HL-60 (cell line): ENCODE results near the gene KCNF1.

Experiments
- DNase-seq, 2 experiments: peaks; one replicate each; pipeline ENCODE4 v3.0.0-alpha.2; 2010 to 2020; ENCODE audit warnings: low read depth in 1 of 2, low spot score in 1 of 2
- H3K27ac ChIP-seq: fragments of 250-450 bp; sonication (Bioruptor Pico); replicated peaks from 2 replicates; pipeline ENCODE4 v1.5.1; 2020; ENCODE audit warnings: mild to moderate bottlenecking, moderate library complexity
- H3K27me3 ChIP-seq: fragments of 250-450 bp; sonication (Bioruptor Pico); 2 replicates; pipeline ENCODE4 v1.5.1; 2021; ENCODE audit warnings: mild to moderate bottlenecking, moderate library complexity; ENCODE audit not compliant: insufficient read depth, poor library complexity, severe bottlenecking
- H3K4me3 ChIP-seq: replicated peaks from 2 replicates; pipeline ENCODE4 v1.5.1; 2011; ENCODE audit warnings: mild to moderate bottlenecking, control low read depth, low read length; ENCODE audit not compliant: insufficient read depth
- GABPA ChIP-seq: IDR thresholded peaks from 2 replicates; pipeline ENCODE4 v1.6.1; 2012; ENCODE audit warnings: low read depth
- POLR2AphosphoS5 ChIP-seq: IDR thresholded peaks from 2 replicates; pipeline ENCODE4 v1.6.1; 2012; ENCODE audit warnings: low read depth
- SPI1 ChIP-seq: IDR thresholded peaks from 2 replicates; pipeline ENCODE4 v1.6.1; 2012; ENCODE audit warnings: low read depth, mild to moderate bottlenecking, borderline replicate concordance
- TF ChIP-seq, protein P1 (sequence below): IDR thresholded peaks from one replicate; pipeline ENCODE4 v1.5.1; 2011; ENCODE audit warnings: low read length, control low read depth, inconsistent platforms; ENCODE audit not compliant: insufficient read depth
- TF ChIP-seq, protein P2 (sequence below): IDR thresholded peaks from 2 replicates; pipeline ENCODE4 v1.6.1; 2012; ENCODE audit warnings: low read depth; ENCODE audit not compliant: insufficient replicate concordance

KCNF1 gene

DNA sequence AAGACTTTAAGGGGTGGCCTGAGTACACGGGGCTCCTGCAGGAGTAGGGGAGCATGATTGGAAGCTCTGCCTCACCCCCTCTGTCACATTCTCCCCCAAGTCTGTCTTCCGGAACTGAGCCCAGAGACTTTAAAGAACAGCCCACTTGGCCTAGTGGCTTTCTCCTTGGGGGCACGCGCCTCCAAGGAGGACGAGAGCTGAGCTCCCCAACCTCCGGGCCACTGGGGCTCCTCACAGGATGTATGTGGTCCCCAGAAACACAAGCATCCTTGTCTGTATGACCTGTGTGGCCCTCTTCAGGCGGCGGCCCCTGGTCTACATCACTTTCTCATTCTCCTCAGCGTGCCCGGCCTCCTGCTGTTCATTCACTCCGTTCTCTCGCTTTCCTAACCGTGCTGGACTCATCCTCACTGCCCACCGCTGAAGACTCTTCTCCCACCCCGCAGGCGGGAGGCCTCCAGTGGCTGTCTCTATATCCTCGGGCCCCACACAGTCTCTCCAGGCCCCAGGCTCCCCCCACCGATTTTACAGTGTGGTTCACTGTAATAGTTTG, 23.7 kb downstream of the KCNF1 start:
- no peaks in the 10 kb centered on the region for H3K27me3 ChIP-seq
- TF ChIP-seq GABPA (no peak), SPI1 (no peak), POLR2AphosphoS5 (no peak)
- TF ChIP-seq, protein P1, sequence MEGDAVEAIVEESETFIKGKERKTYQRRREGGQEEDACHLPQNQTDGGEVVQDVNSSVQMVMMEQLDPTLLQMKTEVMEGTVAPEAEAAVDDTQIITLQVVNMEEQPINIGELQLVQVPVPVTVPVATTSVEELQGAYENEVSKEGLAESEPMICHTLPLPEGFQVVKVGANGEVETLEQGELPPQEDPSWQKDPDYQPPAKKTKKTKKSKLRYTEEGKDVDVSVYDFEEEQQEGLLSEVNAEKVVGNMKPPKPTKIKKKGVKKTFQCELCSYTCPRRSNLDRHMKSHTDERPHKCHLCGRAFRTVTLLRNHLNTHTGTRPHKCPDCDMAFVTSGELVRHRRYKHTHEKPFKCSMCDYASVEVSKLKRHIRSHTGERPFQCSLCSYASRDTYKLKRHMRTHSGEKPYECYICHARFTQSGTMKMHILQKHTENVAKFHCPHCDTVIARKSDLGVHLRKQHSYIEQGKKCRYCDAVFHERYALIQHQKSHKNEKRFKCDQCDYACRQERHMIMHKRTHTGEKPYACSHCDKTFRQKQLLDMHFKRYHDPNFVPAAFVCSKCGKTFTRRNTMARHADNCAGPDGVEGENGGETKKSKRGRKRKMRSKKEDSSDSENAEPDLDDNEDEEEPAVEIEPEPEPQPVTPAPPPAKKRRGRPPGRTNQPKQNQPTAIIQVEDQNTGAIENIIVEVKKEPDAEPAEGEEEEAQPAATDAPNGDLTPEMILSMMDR: no peak
- TF ChIP-seq, protein P2, sequence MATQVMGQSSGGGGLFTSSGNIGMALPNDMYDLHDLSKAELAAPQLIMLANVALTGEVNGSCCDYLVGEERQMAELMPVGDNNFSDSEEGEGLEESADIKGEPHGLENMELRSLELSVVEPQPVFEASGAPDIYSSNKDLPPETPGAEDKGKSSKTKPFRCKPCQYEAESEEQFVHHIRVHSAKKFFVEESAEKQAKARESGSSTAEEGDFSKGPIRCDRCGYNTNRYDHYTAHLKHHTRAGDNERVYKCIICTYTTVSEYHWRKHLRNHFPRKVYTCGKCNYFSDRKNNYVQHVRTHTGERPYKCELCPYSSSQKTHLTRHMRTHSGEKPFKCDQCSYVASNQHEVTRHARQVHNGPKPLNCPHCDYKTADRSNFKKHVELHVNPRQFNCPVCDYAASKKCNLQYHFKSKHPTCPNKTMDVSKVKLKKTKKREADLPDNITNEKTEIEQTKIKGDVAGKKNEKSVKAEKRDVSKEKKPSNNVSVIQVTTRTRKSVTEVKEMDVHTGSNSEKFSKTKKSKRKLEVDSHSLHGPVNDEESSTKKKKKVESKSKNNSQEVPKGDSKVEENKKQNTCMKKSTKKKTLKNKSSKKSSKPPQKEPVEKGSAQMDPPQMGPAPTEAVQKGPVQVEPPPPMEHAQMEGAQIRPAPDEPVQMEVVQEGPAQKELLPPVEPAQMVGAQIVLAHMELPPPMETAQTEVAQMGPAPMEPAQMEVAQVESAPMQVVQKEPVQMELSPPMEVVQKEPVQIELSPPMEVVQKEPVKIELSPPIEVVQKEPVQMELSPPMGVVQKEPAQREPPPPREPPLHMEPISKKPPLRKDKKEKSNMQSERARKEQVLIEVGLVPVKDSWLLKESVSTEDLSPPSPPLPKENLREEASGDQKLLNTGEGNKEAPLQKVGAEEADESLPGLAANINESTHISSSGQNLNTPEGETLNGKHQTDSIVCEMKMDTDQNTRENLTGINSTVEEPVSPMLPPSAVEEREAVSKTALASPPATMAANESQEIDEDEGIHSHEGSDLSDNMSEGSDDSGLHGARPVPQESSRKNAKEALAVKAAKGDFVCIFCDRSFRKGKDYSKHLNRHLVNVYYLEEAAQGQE: no peak
- no peak overlapping the region for H3K4me3 ChIP-seq
- DNase-seq: no peak
- H3K27ac ChIP-seq: no peak overlapping the region

GRCh38 chr2:10935953-10936942, 24.5 kb downstream of the KCNF1 start:
- Histone ChIP-seq H3K4me3 (no peak overlapping the region), H3K27me3 (no peaks in the 10 kb centered on the region), H3K27ac (no peak overlapping the region)
- DNase-seq: no peak
- TF ChIP-seq, protein P2: no peak
- TF ChIP-seq POLR2AphosphoS5 (no peak), SPI1 (no peak), GABPA (no peak)
- TF ChIP-seq, protein P1: no peak

DNA sequence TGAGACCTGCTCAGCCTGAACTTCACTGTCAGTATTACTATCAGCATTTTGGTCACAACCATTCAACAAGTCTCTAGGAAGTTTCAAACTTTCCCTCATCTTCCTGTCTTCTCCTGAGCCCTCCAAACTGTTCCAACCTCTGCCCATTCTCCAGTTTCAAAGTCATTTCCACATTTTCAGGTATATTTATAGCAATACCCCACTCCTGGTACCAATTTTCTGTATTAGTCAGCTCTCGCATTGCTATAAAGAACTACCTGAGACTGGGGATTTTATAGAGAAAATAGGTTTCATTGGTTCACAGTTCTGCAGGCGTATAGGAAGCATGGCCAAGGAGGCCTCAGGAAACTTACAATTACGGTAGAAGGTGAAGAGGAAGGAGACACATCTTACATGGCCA, 27.3 kb downstream of the KCNF1 start:
- no peak for DNase-seq
- no peak for TF ChIP-seq GABPA
- TF ChIP-seq POLR2AphosphoS5: no peak
- TF ChIP-seq, protein P1: no peak
- TF ChIP-seq, protein P2: no peak
- no peak for TF ChIP-seq SPI1
- Histone ChIP-seq H3K4me3 (no peak overlapping the region), H3K27me3 (no peaks in the 10 kb centered on the region), H3K27ac (no peak overlapping the region)
